GM12878 (cell line): ENCODE measurements around the gene WDHD1. TPM values are rescaled to one million over a fixed set of nuclear protein-coding genes. Genes with fewer than 3 reads are reported as not detected.

Experiments
- EGR1 ChIP-seq, 2 experiments: IDR thresholded peaks; 1 replicate in 1 of 2; 2 replicates in 1 of 2; pipeline ENCODE4 v1.6.1; 2011 to 2012; ENCODE audit warnings: low read depth in 2 of 2, low read length in 2 of 2, borderline replicate concordance in 1 of 2, mild to moderate bottlenecking in 1 of 2, moderate library complexity in 1 of 2
- HDAC6 ChIP-seq: fragments of 200-600 bp; sonication (generic); IDR thresholded peaks from one replicate; pipeline ENCODE4 v1.8.0; 2017; ENCODE audit warnings: antibody characterized with exemption; ENCODE audit not compliant: unreplicated experiment
- HDGF ChIP-seq: fragments of 450-650 bp; IDR thresholded peaks from 2 replicates; pipeline ENCODE4 v1.6.1; 2016; ENCODE audit warnings: antibody characterized with exemption
- JUNB ChIP-seq: IDR thresholded peaks from 2 replicates; pipeline ENCODE4 v1.6.1; 2016; ENCODE audit warnings: antibody characterized with exemption, mild to moderate bottlenecking
- KDM1A ChIP-seq: fragments of 200-600 bp; sonication (generic); IDR thresholded peaks from 2 replicates; pipeline ENCODE4 v1.6.1; 2016; ENCODE audit warnings: borderline replicate concordance
- MAX ChIP-seq: IDR thresholded peaks from 2 replicates; pipeline ENCODE4 v1.6.1; 2012; ENCODE audit warnings: low read depth, low read length, improper control_type of control experiment
- MEF2A ChIP-seq: IDR thresholded peaks from 2 replicates; pipeline ENCODE4 v1.6.1; 2011; ENCODE audit warnings: low read depth, mild to moderate bottlenecking, low read length, moderate library complexity; ENCODE audit not compliant: insufficient read depth
- NR2C2 ChIP-seq: IDR thresholded peaks from 2 replicates; pipeline ENCODE4 v1.6.1; 2011; ENCODE audit warnings: borderline replicate concordance, low read depth; ENCODE audit not compliant: control insufficient read depth, insufficient read length
- PAX8 ChIP-seq: fragments of 450-650 bp; IDR thresholded peaks from 2 replicates; pipeline ENCODE4 v1.6.1; 2017; ENCODE audit warnings: mild to moderate bottlenecking, moderate library complexity
- RAD21 ChIP-seq: IDR thresholded peaks from 2 replicates; pipeline ENCODE4 v1.6.1; 2011; ENCODE audit warnings: mild to moderate bottlenecking, low read depth, low read length, moderate library complexity; ENCODE audit not compliant: insufficient read depth
- RFX5 ChIP-seq: IDR thresholded peaks from 2 replicates; pipeline ENCODE4 v1.6.1; 2011; ENCODE audit warnings: low read depth, low read length, improper control_type of control experiment
- RUNX3 ChIP-seq: IDR thresholded peaks from 2 replicates; pipeline ENCODE4 v1.6.1; 2012; ENCODE audit warnings: low read length, inconsistent platforms
- SIN3A ChIP-seq: IDR thresholded peaks from 2 replicates; pipeline ENCODE4 v1.6.1; 2012; ENCODE audit warnings: low read depth, low read length, improper control_type of control experiment
- SMAD5 ChIP-seq: IDR thresholded peaks from 2 replicates; pipeline ENCODE4 v1.6.1; 2016; ENCODE audit warnings: antibody characterized with exemption, low read depth
- TBL1XR1 ChIP-seq: IDR thresholded peaks from 2 replicates; pipeline ENCODE4 v1.6.1; 2012; ENCODE audit warnings: low read depth, low read length, improper control_type of control experiment
- ZBTB11 ChIP-seq: fragments of 450-650 bp; formaldehyde crosslinking; IDR thresholded peaks from 2 replicates; pipeline ENCODE4 v1.5.0; 2022; ENCODE audit warnings: mild to moderate bottlenecking, missing genetic modification characterization
- ZBTB40 ChIP-seq: fragments of 450-650 bp; IDR thresholded peaks from 2 replicates; pipeline ENCODE4 v1.6.1; 2016; ENCODE audit warnings: mild to moderate bottlenecking, moderate library complexity, borderline replicate concordance
- ZNF207 ChIP-seq: fragments of 450-650 bp; IDR thresholded peaks from 2 replicates; pipeline ENCODE4 v1.6.1; 2014; ENCODE audit warnings: antibody characterized with exemption, mild to moderate bottlenecking, borderline replicate concordance
- ZNF24 ChIP-seq: fragments of 450-650 bp; IDR thresholded peaks from 2 replicates; pipeline ENCODE4 v1.6.1; 2017; ENCODE audit warnings: antibody characterized with exemption, mild to moderate bottlenecking
- polyA plus RNA-seq, 11 experiments: library from polyadenylated mRNA; depleted of rRNA in 4 of 11; unstranded in 6 of 11; stranded (reverse) in 5 of 11; fragments of >200 nt; fragmentation: Nextera tagmentation in 4 of 11; fragmentation: Illumina TruSeq in 1 of 11; extraction: Ambion mirVana in 4 of 11; extraction: Trizol in 1 of 11; gene quantifications; 1 replicate in 1 of 11; 2 replicates in 10 of 11; pipeline versions ENCODE4 v1.2.1 to v1.2.3, GENCODE V29; 2011 to 2016; ENCODE audit warnings: inconsistent platforms in 2 of 11, missing spikeins in 2 of 11, low read depth in 1 of 11
- total RNA-seq, 4 experiments: library from RNA; depleted of rRNA in 3 of 4; stranded (reverse); fragments of >200 nt in 3 of 4; fragmentation: Illumina TruSeq in 1 of 4; extraction: Trizol in 1 of 4; gene quantifications; 2 replicates each; pipeline versions ENCODE4 v1.2.1 to v1.2.3, GENCODE V29; 2013 to 2021
- TF ChIP-seq, protein P1 (sequence below): IDR thresholded peaks from 2 replicates; pipeline ENCODE4 v1.6.1; 2012; ENCODE audit warnings: low read length, inconsistent platforms
- TF ChIP-seq, protein P2 (sequence below): fragments of 450-650 bp; IDR thresholded peaks from 2 replicates; pipeline ENCODE4 v1.6.1; 2014; ENCODE audit warnings: mild to moderate bottlenecking

The WDHD1 gene
- total and polyA plus RNA-seq, 10 of the 15 experiments (the other 5 are each of a cell fraction or from before 2014, with no cell fraction given) = 11.3 to 50.5 (median 32.6) TPM

DNA sequence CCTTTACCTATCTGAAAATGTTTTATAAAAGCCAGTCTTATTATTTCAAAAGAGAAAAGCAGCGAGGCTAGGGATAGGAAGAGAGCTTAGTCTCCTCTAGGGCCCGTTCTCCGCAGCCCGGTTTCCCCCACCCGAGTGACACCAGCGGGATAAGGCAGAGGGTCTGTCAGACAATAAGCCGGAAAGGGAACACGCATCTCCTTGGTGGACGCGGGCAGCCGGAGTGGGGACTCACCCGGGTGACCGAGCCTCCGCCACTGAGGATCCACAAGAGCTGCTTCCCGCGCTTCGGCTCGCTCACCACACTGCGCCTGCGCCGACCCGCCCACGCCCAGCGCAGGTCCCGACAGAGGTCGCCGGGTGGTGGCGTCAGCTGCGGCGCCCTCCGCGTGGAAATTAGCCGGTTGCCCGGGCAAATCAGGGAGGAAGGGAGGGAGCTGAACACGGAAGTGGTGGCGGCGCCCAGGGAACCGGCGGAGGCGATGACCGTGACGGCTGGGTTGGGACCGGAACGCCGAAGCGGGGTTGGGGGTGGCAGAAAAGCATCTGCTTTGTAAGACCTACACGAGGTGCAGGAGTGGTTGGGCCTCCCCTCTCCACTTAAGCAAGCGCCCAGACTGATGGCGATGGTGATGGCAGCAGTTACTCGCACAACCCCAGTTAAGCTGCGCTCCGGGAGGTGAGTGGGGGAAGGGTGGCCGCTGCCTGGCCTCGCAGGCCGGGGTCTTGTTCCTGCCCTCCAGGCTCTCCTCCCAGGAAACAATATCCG lies at the start of gene WDHD1, which contains the start of gene SOCS4 (continued):
- TF ChIP-seq MAX (peak; percentile 94), PAX8 (no peak), HDAC6 (no peak), ZBTB40 (peak; percentile 65; the same call in 1 of the 2 replicates), ZNF207 (peak; percentile 79), SMAD5 (peak; percentile 66), RFX5 (no peak), NR2C2 (no peak), SIN3A (peak; percentile 92), EGR1 (IDR thresholded peaks at IDR 0.05; ENCODE audit: borderline replicate concordance in 1 of 2, low read depth in 2 of 2, low read length in 2 of 2) (peak; percentile 87 to 100), JUNB (no peak), HDGF (peak; percentile 91), RAD21 (no peak), KDM1A (no peak), MEF2A (no peak), TBL1XR1 (no peak), RUNX3 (peak; percentile 42), ZNF24 (no peak), ZBTB11 (CRISPR knock-in tag) (no peak)
- TF ChIP-seq, protein P1, sequence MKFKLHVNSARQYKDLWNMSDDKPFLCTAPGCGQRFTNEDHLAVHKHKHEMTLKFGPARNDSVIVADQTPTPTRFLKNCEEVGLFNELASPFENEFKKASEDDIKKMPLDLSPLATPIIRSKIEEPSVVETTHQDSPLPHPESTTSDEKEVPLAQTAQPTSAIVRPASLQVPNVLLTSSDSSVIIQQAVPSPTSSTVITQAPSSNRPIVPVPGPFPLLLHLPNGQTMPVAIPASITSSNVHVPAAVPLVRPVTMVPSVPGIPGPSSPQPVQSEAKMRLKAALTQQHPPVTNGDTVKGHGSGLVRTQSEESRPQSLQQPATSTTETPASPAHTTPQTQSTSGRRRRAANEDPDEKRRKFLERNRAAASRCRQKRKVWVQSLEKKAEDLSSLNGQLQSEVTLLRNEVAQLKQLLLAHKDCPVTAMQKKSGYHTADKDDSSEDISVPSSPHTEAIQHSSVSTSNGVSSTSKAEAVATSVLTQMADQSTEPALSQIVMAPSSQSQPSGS = no peak
- TF ChIP-seq, protein P2, sequence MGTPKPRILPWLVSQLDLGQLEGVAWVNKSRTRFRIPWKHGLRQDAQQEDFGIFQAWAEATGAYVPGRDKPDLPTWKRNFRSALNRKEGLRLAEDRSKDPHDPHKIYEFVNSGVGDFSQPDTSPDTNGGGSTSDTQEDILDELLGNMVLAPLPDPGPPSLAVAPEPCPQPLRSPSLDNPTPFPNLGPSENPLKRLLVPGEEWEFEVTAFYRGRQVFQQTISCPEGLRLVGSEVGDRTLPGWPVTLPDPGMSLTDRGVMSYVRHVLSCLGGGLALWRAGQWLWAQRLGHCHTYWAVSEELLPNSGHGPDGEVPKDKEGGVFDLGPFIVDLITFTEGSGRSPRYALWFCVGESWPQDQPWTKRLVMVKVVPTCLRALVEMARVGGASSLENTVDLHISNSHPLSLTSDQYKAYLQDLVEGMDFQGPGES = no peak
- TF ChIP-seq, all 136 proteins: peak for 59
